Measurements from ENCODE around the gene CES5A.
"Not testable (repeated sequence)": the region's sequence is repeated elsewhere in the genome, so short reads cannot be mapped to it uniquely, and the experiment has no call there.

Gene CES5A

DNA sequence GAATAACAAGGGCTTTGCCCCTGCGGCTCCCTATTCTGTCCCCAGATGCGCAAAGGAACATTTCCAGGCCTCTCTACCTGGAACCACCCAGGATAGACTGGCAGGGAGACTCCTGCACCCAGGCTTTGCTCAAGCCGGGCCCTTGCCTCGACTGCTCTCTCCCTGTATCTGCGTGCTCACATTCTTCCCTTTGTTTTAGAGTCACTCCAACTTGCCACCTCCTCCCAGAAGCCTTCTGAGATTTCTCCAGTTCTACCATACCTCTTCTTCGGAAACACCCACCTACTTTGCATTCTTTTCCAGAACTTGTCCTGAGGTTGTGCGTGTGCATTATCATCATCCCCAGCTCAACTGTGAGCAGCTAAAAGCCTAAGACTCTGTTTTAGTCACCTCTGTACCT is 3.0 kb downstream of the CES5A start:
- no peak for DNase-seq

DNA sequence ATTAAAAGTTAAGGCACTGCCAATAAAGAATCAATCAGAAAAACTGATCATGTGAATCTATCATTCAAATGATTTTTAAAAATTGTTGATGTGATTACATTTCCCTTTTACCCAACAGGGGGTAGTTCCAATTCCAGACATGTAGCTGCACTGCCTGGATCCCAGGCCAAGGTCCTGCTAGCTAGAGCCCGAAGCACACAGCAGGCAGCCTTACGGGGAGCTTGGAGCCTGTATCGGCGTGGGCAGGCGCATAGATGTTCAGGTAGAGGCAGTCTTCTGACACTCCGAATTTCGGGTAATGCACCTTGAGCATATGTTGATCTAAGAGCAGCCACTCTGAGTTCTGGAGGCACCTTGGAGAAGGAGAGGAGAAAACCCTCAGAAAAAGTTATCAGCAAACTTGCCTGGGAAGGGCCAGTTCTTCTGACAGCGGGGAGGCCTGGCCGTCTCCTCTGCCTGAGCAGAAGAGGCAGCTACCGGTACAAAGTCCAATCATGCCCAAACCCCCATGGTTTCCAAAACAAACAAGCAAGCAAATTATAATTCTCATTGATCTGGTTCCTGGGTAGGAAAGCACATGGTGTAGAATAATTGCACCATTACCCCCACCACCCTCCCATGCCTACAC is 3.6 kb downstream of the CES5A start:
- DNase-seq: no peak

DNA sequence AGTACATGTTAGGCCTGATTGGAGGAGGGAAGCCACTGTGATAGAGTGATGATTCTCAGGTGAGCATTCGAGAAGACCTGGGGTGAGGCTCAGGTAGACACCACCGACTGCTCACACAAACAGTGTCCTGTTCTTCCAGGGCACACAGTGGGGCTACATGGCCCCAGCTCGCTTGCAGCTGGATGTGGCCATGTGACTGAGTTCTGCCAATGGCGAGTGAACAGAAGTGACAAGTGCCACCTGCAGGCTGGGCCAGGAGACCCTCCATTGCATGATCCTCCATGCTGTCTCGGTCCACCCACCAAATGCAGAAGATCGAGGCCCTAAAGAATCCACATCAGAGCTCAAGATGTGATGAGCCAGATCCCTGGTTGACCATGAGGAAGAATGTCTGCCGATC is 6.2 kb downstream of the CES5A start:
- no peak for DNase-seq

DNA sequence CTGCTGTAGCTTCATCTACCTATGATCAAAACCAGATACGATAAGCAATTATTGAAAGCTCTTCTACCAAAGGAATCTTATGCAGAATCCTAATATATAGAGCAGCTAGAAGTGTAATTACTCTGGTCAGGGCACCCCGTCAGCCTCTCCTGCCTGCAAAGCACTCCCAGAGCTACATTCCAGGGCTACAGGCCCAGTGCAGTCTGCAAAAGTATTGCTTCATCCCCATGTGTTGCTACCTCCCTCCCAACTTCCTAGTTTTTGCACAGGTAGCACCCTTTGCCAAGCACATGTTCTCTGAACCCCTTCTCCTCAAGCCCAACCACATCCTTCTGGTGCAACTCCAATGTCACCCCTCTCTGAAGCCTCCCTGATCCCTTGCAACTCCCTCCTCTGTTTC is 7.0 kb downstream of the CES5A start:
- no peak for DNase-seq

DNA sequence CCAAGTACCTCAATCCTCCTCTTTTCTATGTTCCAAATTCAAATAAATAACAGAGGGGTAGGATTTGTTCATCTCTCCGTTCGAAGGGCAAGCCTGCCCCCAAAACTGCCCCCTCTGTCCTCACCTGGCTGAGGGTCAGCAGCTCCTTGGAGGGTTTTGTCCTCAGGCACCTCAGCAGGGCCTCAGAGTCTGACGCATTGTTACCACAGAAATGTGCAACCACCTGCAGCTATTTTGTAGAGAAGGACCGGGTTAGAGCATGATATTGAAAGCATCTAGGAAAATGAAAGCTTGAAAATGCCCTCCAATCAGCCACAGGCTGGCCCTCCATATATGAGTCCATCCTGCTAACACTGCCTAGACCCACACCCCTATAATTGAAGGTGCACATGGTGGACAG is 13.9 kb downstream of the CES5A start:
- no peak for DNase-seq

DNA sequence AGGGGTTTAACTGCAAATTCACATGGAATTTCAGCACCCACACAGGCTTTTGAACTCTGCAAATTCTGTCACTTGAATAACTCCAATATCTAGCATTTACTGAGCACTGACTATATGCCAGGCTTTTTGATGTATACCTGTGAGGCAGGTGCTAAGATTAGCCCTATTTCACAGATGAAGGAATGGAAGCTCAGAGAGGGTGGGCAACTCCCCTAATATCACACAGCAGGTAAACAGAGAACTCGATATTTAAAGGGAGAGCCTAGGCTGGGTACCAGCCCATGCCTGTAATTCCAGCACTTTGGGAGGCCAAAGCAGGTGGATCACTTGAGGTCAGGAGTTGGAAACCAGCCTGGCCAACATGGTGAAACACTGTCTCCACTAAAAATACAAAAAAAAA is 17.5 kb downstream of the CES5A start:
- DNase-seq: not testable (repeated sequence)

DNA sequence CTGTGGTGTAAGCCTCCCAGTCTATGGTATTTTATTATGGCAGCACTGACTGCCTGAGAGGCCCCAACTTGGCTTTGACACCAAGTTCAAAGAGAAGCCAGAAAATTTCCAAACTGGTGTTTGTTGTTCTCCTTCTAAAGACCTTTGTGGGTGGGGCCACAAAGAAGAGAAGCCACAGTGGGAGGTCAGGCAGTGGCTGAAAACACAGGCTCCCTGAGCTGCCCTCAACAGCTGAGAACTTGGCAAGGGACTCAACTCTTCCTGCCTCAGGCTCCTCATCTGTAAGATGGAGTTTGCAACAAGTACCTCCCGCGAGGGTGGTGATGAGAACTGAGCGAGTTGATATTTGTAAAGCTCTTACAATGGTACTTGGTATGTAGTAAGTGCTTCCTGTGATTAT is 18.2 kb downstream of the CES5A start:
- no peak for DNase-seq

DNA sequence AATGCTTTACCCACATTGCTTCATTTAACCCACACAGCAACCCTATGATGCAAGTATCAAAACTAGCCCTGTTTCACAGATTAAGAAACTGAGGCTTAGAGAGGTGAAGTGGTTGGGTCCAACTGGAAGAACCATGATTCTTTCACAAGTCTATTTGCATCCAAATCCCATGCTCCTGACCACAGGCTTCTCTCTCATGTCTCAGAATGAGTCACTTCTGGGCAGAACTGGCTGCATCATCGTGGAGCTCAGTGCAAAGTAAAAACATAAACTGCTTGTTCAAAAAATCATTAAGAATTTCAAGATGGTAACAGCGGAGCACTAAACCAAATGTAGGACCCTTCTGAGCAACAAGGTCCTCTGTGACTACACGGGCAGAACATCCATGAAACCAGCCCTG is 22.1 kb downstream of the CES5A start:
- no peak for DNase-seq

DNA sequence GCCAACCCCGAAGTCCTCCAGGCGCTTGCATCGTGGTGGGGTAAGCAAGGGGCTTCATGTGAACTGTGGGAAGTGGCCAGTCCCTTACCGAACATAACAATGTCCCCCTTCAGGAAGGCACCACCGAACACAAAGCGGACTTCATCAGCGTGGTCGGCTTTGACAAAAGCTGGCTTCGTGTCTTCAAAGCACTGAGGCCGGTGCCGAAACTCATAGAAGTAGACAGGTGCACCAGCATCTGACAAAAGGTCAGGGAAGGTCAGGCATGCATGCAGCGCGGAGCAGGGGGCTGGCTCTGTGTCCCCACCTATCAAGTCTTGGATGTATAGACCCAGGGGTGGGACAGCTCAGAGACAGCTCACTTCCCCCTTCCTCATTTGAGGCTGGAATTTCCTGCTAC is 25.6 kb downstream of the CES5A start:
- DNase-seq: no peak

DNA sequence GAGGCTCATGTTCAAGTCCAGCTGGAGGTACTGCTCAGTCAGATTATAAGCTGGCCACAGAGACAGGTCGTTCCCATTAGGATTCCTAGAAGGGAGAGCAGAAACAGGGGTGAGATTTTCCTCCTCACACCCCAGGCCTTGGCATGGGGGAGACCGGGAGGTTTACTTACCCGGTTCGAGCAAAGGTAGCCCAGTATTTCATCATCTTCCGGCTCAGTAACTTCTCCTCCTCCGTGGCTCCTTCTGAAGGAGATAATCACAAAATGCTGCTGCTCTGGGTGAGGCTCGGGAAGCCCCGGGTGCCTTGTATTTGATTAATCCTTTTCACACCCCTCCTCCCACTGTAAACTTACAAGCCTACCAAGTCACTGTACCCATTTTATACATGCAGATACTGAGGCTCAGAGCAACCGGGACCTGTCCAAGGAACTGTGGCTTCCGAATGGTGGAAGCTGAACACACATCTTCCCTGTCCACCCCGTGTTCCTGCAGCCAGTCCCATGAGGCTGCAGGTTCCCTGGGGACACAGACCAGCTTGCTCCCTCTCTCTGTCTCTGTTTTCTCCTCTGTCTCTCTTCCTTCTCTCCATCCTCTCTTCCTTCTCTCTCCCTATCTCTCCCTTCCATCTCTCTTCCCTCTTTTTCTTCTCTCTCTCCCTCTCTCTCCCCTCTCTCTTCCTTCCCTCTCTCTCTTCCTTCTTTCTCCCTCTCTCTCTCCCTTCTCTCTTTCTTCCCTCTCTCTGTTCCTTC is 28.4 kb downstream of the CES5A start:
- DNase-seq: no peak

DNA sequence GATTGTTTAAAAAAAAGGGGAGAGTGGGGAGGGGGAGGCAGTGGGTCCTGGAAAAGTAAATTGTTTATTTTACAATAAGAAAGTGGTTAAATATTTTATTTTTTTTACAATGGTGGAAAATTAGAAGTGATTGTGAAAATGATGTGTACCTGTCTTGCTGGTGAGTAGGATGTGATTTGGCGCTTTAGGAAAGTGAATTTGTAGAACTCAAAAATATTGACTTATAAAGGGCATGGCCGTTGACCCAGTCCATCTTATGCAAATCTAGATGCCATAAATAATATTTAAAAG is 32.1 kb downstream of the CES5A start:
- DNase-seq: no peak

DNA sequence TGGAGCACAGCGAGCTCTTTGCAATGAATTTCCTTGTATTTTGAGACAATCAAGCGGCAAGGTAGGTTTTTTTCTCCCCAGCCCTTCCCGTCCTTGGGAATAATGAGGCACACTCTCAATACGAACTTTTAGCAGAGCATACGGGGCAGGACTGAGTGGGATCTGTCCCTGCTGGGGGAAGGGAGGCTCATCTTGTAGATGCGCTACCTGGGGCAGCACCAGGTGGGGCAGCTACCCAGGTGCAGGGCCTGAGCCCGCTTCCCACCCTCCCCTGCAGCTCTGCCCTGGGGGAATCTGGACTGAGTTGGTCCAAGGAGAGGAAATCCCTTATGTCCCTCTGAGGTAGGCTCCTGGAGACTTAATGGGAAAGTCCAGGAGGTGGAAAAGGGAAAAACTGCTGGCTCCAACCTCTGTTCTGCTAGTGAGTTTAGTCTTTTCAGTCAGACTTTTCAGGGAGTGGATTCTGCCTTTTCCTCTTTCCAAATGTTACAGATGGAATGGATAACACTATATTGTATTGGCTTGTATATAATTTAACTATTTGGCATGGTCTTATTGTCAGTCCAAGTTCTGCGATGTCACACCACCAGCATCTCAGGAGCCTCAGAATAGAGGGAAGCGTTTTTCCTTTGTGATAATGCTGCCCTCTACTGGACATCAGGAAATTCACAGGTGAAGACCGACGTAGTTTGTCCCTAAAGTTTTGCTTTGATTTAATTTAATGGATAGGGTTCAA is 32.6 kb downstream of the CES5A start:
- DNase-seq: peak; percentile 15

DNA sequence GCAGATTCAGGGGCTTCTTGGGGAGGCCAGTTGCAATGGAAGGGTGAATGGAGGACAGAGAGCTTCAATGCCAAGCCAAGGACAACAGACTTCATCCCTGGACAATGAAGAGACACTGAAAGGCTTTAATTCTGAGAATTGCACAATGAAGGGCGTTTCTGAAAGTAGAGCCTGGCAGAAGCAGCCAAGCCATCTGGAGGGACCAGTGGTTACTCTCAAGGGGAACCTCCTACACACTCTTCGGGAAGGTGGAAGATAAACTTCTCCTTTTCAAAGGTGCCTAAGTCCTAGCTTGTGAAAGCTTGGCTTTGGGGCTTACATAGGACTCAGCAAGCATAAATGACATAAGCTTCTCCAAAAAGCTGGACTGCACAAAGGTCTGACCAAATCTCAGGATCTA is 36.1 kb downstream of the CES5A start:
- DNase-seq: no peak

DNA sequence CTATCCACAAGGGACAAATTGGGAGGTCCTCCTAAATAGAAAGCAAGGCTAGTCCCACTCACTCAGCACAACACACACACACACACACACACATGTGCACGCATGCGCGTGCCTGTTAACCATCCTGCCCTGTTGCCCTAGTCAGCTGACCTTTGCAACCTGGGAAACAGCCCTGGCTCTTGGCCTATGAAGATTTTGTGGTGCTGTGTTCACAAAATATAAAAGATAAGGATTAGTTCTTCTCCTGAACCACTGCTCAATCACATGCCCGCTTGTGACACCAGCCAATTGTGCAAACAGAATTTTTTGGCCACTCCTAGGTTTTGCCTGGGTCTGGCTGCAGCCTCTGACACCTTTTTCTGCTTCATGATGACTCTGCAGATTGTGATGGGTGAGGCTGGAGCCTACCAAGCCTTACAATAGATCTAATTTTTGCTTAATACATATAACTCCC is 39.0 kb downstream of the CES5A start:
- no peak for DNase-seq

DNA sequence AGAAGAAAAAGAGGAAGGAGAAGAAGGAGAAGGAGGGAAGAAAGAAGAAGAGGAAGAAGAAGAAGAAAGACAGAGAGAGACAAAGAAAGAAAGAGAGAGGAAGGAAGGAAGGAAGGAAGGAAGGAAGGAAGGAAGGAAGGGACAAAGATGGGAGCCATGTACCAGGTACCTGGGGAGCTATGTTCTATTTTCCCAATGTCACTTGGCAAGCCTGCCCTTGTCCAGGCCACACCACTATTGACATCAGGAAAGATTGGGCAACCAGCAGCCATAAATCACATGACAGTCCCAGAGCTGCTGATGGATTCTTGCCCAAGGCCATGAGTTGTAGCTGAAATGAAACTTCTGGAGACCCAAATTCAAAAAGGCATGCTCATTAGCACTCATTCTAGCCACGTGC is 39.6 kb downstream of the CES5A start:
- no peak for DNase-seq

DNA sequence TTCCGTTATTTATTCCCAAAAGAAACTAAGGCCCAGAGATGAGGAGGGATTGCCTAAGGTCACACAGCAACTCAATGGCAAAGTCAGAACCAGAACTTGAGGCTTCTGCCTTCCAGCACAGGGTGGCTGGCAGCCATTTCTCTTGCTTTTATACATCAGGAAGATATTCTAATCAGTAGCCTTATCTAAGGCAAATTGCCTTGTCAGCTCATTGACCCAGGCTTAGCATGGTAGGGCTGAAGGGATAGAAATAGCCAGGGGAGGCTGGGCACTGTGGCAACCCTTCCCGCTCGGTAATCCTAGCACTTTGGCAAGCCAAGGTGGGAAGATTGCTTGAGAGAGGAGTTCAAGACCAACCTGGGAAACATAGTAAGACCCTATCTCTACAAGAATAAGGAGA is 40.0 kb downstream of the CES5A start:
- not testable (repeated sequence) for DNase-seq

DNA sequence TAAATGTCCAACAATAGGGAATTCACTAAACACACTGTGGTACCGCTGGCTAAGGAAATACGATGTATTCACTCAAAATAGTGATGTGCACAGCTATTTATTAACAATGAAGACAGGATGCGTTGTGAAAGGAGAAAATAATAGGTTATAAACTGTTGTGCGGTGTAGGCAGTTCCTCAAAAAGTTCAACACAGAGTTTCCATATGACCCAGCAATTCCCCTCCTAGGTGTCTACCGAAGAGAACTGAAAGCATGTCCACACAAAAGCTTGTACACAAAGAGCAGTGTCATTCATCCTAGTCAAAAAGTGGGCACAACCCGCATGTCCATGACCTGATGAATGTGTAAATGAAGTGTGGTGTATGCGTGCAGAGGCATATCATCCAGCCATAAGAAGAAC is 41.1 kb downstream of the CES5A start:
- DNase-seq: no peak

DNA sequence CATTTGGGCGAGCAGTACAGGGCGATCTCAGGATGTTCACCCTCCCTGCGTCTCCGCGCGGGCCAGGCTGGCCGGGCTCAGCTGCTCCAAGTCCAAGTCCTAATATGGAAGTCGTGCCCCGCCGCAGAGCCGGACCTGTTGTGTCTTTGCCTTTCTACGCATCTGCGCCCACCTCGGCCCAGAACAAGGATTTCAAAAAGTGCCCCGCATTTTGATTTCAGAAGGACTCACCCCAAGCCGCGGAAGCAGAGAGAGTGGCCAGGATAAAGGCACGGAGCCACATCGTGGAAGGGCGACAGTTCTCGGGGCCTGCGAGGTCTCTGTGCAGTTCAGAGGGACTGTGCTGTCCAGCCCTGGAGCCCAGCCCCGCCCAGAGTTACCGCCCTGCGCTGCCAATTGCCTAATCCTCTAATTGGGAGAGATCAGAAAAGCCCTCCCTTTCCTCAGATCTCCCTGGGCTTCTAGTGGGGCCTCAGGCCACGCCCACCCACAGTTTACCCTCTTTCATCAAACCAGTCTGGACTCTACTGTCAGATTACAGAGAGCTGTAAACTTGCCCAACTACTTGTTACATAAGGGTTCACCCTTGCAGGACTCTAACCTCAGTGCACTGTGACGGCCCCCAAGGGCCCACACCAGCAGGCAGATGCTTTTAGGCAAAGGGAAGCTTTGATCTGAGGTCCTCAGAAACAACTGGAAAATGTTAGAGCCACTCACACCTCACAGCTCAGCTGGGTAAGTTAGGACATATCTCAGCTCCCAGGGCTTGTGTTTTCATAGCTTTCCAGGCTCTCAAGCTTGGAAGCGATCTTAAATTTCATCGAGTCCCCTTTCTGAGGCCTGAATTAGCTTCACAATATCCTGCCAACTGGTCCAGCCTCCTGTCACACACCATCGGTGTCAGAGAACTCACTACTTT is 42.1 kb downstream of the CES5A start, which contains the start of gene CES1:
TSS of gene CES1 (minus strand) at position 324 of the 919 bp plus-strand sequence. CDS start at position 283, 41 bp downstream.
- no peak for DNase-seq

DNA sequence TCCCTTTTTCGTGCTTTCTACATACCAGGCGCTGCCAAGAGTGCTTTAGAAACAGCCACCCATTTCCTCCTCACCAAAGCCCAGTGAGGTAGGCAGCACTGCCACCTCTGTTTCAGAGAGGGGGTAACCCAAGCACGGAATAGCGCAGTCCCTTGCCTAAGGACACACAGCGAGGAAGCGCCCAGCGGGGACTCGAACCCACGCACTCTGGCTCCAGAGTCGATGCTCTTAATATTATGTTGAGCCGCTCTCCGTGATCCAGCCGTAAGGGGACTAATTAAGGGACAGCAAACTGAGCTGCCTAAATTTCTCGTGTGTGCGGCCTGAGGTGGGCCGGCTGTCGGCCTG is 42.8 kb downstream of the CES5A start:
- DNase-seq: no peak

DNA sequence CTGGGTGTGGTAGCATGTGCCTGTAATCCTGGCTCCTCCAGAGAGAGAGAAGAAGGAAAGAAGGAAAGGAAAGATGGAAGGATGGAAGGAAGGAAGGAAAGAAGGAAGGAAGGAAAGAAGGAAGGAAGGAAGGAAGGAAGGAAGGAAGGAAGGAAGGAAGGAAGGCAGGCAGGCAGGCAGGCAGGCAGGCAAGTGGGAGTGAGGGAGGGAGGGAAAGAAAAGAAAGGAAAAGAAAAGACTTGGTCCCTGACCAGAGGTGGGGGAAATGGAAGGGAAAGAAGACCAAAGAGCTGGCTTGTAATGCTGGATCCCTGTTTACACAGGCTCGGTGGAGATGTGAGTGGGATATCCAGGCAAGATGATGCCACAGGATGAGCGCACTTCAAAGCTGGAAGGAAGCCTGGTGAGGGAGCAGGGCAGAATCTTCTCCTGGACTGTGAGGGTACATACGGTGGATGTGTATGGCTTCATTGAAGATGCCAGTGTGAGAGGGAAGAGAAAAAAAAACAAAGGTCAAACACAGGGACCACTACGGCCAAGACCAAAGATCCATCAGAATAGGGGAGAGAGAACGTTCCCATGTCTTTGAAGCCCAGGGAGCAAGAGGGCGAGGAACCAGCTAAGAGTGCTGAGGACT is 44.4 kb downstream of the CES5A start:
- DNase-seq: no peak

DNA sequence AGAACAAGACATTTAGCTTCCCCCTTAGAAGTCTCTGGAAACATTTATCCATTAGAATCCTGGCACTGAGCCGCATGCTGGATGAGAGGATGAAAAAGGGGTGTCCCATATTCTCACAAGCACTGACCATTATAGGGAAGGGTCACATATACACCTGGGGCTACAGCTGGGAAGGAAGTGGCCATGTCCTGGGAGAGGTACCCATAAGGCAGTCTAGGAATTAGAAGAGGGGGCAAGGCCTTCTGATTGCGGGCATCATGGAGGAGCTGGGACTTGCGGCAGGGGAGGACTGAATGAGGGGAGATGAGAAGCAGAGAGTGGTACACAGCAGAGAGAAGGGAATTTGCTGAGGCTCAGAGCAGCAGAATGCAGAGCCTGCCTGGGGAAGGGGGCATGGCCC is 45.9 kb downstream of the CES5A start:
- not testable (repeated sequence) for DNase-seq

DNA sequence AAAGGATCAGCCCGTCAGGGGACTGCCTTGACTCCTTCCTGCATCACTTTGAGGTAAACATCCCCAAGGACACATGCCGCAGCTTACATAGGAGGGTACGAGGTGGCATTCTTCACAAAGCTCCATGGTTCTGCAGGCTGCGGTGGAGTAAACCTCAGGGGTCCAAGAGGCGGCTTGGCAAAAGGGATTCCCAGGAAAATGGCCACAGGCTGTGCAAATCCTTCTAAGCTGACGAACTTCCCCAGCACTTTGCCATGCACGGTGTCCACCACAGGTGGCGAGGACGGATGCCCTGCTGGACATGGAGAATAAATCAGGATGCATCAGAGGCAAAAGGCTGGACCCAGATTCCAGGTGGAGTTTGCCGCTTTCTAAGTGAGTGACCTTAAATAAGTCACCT is 46.5 kb downstream of the CES5A start:
- DNase-seq: no peak

Data from central memory CD4-positive, alpha-beta T cell (primary cell).